ENCODE results near the gene TLE3.

TLE3 gene

DNA sequence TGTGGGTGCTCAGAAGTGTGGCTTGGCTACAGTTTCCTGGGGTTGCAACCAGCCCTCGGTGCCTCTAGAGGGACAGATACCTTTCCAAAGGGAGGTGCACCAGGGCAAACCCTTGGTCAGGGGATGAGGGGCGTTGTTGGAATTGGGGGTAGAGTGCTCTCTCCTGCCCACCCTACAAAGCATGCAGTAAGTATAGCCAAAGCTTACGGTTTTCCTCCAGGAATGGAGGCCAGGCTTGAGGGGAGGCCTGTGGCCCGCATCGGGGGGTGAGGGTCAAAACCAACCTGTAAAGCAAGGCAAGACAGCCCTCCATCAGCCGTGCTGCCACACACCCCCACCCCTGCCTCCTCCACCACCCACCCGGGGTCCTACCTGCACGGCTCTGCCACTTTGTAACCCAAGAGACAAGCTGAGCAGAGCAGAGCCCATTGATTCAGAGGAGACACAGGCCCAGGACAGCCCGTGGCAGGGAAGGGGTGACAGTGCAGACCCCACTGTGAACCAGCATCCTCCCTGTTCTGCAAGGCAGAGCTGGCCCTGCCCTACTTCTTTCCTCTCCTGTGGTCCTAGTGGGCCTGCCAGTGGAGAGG, 41.5 kb downstream of the TLE3 start:
- no peaks in the 10 kb centered on the region for H3K79me2 ChIP-seq (ENCODE audit: insufficient read depth, low read length)
- no peak overlapping the region for H2AFZ ChIP-seq (ENCODE audit: low read depth, low read length, severe bottlenecking)
- no peak overlapping the region for H3K4me3 ChIP-seq (ENCODE audit: insufficient read depth, low read length, poor library complexity, severe bottlenecking)
- H3F3A ChIP-seq (ENCODE audit: insufficient read depth), result no peaks in the 10 kb centered on the region
- H3K27me3 ChIP-seq (ENCODE audit: low read length), result no peaks in the 10 kb centered on the region
- no peaks in the 10 kb centered on the region for H3K9me3 ChIP-seq (ENCODE audit: insufficient read depth, low read length)
- no peak for TF ChIP-seq EZH2phosphoT487 (conservative IDR thresholded peaks at IDR 0.05; ENCODE audit: low read length)
- TF ChIP-seq CTCF (IDR thresholded peaks at IDR 0.05; ENCODE audit: insufficient read depth, low read length, poor library complexity, severe bottlenecking), result no peak
- no peak overlapping the region for H3K4me2 ChIP-seq (ENCODE audit: low read depth, low read length, poor library complexity, severe bottlenecking)
- no peak overlapping the region for H3K9ac ChIP-seq (ENCODE audit: low read length)
- no peak overlapping the region for H3K27ac ChIP-seq (ENCODE audit: low read depth, low read length)
- H3K9me2 ChIP-seq (replicated peaks; ENCODE audit: insufficient read depth, low read length), result no peaks in the 10 kb centered on the region
- no peaks in the 10 kb centered on the region for H4K20me1 ChIP-seq (ENCODE audit: low read depth, low read length)
- no peaks in the 10 kb centered on the region for H3K36me3 ChIP-seq (ENCODE audit: low read length)

DNA sequence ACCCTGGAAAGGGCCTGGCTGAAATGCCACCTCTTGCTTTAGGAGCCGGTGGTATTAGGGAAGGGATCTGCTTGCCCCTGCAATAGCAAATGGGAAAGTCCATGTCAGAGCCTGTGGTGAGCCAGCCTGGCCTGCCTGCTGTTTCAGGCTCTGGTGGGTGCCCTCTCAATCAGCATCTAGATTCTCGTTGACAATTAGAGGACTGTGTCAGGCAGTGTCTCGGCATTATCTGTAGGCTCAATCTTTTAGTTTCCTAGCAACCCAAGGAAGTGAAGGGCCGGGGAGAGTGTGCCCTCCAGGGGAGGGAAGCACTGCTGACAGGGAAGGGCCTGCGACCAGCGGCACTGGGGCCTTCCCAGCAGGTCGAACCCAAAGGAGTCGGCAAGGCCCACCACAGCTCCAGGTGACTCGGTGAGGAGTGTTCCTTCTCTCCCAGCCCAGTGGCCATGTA, 42.1 kb downstream of the TLE3 start:
- H3K4me2 ChIP-seq (ENCODE audit: low read depth, low read length, poor library complexity, severe bottlenecking), result no peak overlapping the region
- no peak overlapping the region for H3K9ac ChIP-seq (ENCODE audit: low read length)
- H3K9me3 ChIP-seq (ENCODE audit: insufficient read depth, low read length), result no peaks in the 10 kb centered on the region
- no peaks in the 10 kb centered on the region for H3K36me3 ChIP-seq (ENCODE audit: low read length)
- no peak overlapping the region for H3K27ac ChIP-seq (ENCODE audit: low read depth, low read length)
- H3K9me2 ChIP-seq (replicated peaks; ENCODE audit: insufficient read depth, low read length), result no peaks in the 10 kb centered on the region
- H3F3A ChIP-seq (ENCODE audit: insufficient read depth), result no peaks in the 10 kb centered on the region
- H2AFZ ChIP-seq (ENCODE audit: low read depth, low read length, severe bottlenecking), result no peak overlapping the region
- no peaks in the 10 kb centered on the region for H3K79me2 ChIP-seq (ENCODE audit: insufficient read depth, low read length)
- no peaks in the 10 kb centered on the region for H3K27me3 ChIP-seq (ENCODE audit: low read length)
- TF ChIP-seq EZH2phosphoT487 (conservative IDR thresholded peaks at IDR 0.05; ENCODE audit: low read length), result no peak
- TF ChIP-seq CTCF (IDR thresholded peaks at IDR 0.05; ENCODE audit: insufficient read depth, low read length, poor library complexity, severe bottlenecking), result no peak
- no peaks in the 10 kb centered on the region for H4K20me1 ChIP-seq (ENCODE audit: low read depth, low read length)
- no peak overlapping the region for H3K4me3 ChIP-seq (ENCODE audit: insufficient read depth, low read length, poor library complexity, severe bottlenecking)

DNA sequence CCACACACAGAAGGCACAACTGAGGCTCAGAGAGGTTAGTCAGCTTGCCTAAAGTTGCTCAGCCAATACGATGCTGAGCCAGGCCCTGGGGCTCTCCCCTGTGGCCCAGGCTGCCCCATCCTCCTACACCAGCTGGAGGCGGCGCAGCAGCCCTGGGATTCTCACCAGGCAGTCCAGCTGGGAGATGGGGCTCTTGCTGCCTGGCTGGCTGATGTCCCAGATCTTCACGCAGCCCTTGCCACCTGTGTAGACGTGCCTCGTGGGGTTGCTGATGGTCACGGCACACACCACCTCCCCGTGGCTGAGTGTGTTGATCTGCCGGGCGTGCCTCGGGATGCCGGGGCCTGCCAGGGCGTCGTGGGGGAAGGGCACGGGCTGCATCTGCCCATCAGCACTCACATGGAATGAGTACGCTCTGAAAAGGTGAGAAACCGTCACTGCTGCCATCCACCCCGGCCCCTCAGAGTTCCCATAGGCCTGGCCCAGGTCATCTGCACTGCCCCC, 42.8 kb downstream of the TLE3 start:
- Histone ChIP-seq H3K27ac (ENCODE audit: low read depth, low read length) (no peak overlapping the region), H2AFZ (ENCODE audit: low read depth, low read length, severe bottlenecking) (no peak overlapping the region), H3K4me3 (ENCODE audit: insufficient read depth, low read length, poor library complexity, severe bottlenecking) (no peak overlapping the region), H3K9me3 (ENCODE audit: insufficient read depth, low read length) (no peaks in the 10 kb centered on the region), H4K20me1 (ENCODE audit: low read depth, low read length) (no peaks in the 10 kb centered on the region), H3K4me2 (ENCODE audit: low read depth, low read length, poor library complexity, severe bottlenecking) (no peak overlapping the region), H3F3A (ENCODE audit: insufficient read depth) (no peaks in the 10 kb centered on the region), H3K9ac (ENCODE audit: low read length) (no peak overlapping the region), H3K9me2 (replicated peaks; ENCODE audit: insufficient read depth, low read length) (no peaks in the 10 kb centered on the region), H3K79me2 (ENCODE audit: insufficient read depth, low read length) (no peaks in the 10 kb centered on the region), H3K36me3 (ENCODE audit: low read length) (no peaks in the 10 kb centered on the region), H3K27me3 (ENCODE audit: low read length) (no peaks in the 10 kb centered on the region)
- TF ChIP-seq CTCF (IDR thresholded peaks at IDR 0.05; ENCODE audit: insufficient read depth, low read length, poor library complexity, severe bottlenecking) (no peak), EZH2phosphoT487 (conservative IDR thresholded peaks at IDR 0.05; ENCODE audit: low read length) (no peak)
